A172 (cell line): ENCODE results near the gene SVIP. TPM values are rescaled to one million over a fixed set of nuclear protein-coding genes. Genes with fewer than 3 reads are reported as not detected.
A peak's percentile ranks its signal among the peaks of the same experiment; 100 is the strongest.

Experiments
- DNase-seq: peaks from one replicate; pipeline ENCODE4 v3.0.0-alpha.2; 2015; ENCODE audit warnings: low spot score
- total RNA-seq: library from RNA; depleted of rRNA; stranded (reverse); fragments of >200 nt; shearing (Covaris generic); gene quantifications from 2 replicates; pipeline ENCODE4 v1.2.3, GENCODE V29; 2014; rRNA removed

SVIP gene
- total RNA-seq, 1 experiment from 2014 or later, result 28.1 TPM

GRCh38 chr11:22795914-22796313 lies 33.7 kb downstream of the SVIP start:
- peak; percentile 52 for DNase-seq

- DNase-seq, result peak; percentile 85
Observed at GRCh38 chr11:22792497-22792896, 37.1 kb downstream of the SVIP start.

GRCh38 chr11:22787551-22788162 lies 41.9 kb downstream of the SVIP start:
- peak; percentile 45 for DNase-seq

- DNase-seq, result no peak
Observed at GRCh38 chr11:22787055-22787454, 42.5 kb downstream of the SVIP start.

- DNase-seq, result no peak
Observed at GRCh38 chr11:22786475-22786874, 43.1 kb downstream of the SVIP start.

- DNase-seq, result peak; percentile 6
Observed at GRCh38 chr11:22785251-22785650, 44.4 kb downstream of the SVIP start.

- no peak for DNase-seq
Observed at GRCh38 chr11:22780952-22781593, 48.5 kb downstream of the SVIP start.

- no peak for DNase-seq
Observed at GRCh38 chr11:22779850-22780249, 49.8 kb downstream of the SVIP start.

- no peak for DNase-seq
Observed at GRCh38 chr11:22778642-22779041, 51.0 kb downstream of the SVIP start.

- no peak for DNase-seq
Observed at GRCh38 chr11:22775248-22775647, 54.4 kb downstream of the SVIP start.

- DNase-seq, result no peak
Observed at GRCh38 chr11:22774716-22775115, 54.9 kb downstream of the SVIP start.

- DNase-seq, result no peak
Observed at GRCh38 chr11:22769081-22769480, 60.5 kb downstream of the SVIP start.

Other genes with a start within 250 kb of the SVIP start
- gene FANCF, start 204.0 kb downstream of the SVIP start, total RNA-seq, result 11.8 and 15.9 TPM in 2 replicates
- gene GAS2, start 163.2 kb downstream of the SVIP start, total RNA-seq, result 0.12 and 0.22 TPM in 2 replicates
- not detected in 2 replicates for gene CCDC179, start 30.7 kb upstream of the SVIP start, total RNA-seq